ENCODE data around the gene SRP14.
"Not testable (repeated sequence)": the region's sequence is repeated elsewhere in the genome, so short reads cannot be mapped to it uniquely, and the experiment has no call there.

SRP14 gene, protein sequence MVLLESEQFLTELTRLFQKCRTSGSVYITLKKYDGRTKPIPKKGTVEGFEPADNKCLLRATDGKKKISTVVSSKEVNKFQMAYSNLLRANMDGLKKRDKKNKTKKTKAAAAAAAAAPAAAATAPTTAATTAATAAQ

DNA sequence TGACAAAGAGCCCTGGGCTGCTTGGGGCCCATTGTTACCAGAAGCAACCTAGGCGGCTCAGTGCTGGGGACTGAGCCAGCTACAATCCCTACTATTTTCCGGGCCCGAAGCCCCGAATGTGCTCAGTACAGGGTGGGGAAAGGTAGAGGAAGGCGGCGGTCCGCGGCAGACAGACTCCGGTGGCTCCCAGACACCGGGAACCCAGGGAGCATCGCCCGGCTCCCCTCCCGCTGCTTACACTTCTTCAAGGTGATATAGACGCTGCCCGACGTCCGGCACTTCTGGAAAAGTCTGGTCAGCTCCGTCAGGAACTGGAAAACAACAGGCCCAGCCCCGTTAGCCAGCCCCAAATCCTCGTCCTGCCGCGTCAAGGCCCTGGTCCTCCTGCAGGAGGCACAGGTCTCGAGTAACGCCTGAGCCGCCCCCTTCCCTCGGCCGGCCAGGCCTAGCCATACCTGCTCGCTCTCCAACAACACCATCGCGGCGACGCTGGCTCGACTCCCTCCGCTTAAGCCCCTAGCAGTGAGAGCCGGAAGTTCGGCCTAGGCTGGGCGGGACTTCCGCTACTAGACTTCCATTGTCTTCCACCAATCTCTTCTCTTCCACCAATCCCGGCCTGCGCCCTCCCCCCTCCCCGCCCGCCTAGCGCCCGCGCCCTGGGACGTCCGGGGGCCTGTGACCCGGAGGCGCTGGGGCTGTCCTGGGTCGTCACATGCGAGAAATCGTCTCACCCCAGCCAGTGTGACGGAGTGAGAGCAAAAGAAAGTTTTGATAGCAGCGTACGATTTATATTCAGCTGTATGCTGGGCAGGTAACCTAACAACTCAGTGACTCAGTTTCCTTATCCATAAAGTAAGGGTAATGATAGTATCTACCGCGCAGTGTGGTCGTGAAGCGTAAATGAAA lies at the start of gene SRP14:
Gene SRP14, minus strand, starts transcription at position 544 of the 906 bp plus-strand sequence. Its CDS starts 65 bp downstream, at position 479.
- DNase-seq = peak; percentile 97

DNA sequence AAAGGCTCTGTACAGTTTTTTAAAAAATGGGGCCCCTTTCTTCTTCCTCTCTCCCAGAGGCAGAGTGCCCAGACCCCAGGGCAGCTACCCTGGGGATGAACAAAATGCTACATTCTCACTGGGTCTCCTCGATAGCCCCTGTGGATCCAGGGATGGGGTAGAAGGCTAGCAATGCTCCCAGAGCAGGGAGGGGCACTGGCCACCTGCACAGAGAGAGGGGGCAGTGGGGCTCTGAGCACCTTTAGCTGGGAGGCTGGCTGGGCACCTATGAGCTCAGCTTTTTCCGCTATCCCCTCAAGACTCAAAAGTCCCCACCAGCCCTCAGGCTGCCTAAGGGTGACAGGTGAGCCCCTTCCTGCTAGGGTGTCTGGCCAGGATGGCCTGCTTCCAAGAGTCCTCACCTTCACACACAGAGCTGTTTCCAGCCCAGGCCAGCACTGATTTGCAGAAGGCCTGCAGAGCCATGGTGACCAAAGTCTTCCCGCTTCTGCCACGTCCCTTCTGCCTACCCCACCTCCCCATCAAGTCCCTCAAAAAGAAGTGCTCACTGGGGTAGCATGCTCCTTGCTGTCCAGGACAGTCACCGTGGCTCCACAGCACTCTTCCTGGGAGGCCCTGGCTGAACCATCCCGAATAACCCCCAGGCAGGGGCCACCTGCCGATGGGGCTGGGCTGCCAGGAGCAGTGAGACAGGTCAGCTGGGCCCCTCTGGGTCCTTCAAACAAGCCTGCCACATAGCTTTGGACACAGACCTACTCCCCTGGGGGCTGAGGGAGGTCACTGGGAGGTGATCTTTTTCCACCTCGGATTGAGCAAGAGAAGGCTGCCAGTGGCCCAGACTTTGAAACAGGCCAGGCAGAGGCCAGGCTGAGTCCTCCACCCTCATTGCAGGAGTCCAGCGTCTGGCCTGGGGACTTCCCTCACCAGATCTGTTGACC lies 49.3 kb upstream of the SRP14 start:
- no peak for DNase-seq

DNA sequence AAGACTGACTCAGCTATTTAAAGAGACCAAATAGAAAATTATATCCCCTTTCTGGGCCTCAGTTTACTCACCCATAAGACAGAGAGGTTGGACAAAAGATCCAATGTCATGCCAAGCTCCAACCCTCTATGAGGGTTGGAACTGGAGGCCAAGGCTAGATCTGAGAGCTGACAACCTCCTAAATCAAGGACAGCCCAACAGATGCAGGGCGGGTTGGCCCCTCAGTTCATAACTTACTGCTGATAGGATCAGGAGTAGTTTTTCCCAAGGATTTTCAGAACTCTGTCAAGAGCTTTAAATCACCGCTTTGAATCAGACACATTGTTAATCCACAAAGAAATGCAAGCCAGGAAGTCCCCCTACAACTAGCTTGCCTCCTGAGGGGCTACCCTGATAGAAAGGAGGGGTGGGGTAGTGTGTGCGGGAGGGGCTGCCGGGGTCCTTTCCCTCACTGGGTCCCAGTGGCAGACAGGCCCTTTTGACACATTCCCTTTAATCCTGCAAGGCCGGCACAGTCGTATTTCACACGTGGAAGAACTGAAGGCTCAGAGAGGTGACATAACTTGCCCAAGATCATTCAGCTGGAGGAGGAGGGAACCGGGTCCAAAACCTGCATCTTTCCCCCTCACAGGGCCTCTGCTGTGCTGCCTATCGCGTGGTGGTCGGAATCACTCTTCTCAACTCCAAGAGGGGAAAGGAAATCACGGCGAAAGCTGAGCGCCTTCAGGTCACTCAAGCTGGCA lies 48.3 kb upstream of the SRP14 start:
- DNase-seq = no peak

DNA sequence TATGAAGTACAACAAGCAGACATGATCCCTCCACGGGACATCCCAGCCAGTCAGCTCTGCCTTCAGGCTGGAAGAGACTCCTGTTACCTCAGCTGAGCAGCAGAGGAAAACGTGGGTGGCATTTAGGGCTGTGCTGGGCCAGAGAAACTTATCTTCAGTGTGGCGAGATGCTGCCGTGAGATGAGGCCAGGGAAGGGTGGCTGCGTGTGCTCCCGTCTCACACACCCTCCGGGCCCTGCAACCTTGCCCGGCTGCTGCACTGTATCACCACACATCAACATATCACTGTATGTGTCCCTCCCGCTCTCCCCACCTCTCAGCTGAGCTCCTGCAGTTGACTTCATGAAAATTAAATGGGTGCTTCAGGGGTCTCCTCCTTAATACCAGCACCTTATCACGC lies 46.3 kb upstream of the SRP14 start:
- no peak for DNase-seq

DNA sequence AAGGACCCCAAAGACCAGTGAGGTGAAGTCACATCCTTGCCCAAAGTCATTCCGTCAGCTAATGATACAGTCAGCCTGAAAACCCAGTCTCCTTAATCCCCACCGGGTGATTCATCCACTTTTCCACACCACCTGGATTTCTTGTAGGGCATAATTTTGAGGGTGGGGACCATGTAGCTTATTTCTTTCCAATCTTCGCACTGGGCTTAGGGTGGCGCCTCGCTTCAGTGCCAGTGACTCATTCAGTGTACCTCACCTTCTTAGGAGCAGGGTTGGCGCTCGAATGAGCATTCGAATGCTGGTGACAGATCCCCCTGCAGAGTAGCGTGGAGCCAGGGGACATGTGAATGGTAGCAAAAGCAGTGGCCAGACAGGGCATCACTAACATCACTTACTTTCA lies 45.7 kb upstream of the SRP14 start:
- no peak for DNase-seq

DNA sequence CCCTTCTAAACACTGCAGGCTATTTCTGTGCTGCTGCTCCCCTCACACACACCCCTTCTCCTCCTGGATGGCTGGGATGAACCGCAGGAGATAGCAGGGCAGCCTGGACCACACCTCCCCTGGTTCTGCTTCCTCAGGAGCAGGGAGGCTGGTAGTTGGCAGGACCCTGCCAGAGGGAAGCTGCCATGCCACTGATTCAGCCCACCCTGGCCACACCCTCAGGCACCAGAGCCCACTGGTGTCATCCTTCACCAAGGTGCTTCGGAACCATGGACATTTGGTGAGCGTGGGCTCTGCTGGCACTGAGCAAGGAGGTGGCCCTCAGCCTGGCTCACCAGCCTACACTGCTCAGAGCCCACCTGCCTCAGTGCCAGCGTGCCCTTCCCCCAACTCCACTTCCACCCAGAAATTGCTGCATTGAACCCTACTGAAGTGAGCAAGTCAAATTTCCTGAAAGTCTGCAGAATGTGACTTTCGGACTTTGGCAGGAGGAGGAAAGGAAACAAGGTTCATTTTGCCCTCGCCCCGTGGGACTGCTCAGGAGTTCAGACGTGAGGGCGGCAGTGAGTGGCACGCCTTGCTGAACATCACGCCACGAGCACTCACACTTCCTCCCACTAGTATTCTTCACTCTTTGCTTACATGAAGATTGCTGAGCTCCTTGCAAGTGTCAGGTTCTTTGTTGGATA lies 43.4 kb upstream of the SRP14 start:
- DNase-seq = no peak

DNA sequence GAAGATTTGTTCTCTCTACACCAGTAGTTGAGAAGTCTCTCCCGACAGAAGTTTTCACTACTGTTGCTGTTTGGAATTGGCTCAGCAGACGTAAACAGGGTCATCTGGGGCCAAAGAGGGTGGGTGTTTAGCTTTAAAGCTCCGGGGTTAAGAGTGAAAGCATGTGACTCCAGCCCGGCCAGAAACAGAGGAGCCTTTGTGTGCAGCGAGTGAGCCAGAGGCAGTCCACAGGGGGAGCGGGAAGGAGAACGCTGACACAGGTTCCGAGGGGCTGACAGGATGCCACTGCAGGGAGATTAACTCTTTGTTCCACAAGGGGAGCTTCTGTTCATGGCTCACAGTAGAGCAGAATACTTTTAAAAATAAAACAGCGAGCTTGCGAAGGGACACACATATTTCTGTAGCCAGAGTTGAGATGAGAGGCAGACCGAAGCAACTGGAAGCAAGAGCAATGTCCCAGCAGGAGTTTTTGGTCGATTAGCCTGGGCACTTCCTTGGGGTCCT lies 42.8 kb upstream of the SRP14 start:
- peak; percentile 89 for DNase-seq

DNA sequence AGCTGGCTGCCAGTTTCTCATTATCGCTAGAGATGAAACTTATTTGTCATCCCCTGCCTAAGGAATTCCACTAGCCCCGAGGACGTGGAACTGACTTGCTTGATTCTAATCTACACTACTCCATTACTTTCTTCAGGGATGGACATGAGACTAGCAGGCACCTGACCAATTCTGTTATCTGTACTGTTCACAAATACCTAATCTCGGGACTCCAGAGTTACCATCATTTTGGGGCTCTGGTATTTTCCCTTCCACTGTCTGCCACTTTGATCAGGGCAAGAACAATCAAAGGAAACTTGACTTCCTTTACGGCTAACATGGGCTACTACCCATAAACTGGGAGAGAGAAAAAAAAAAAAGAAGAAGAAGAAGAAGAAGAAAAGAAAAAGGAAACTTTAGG lies 41.9 kb upstream of the SRP14 start:
- DNase-seq = no peak

DNA sequence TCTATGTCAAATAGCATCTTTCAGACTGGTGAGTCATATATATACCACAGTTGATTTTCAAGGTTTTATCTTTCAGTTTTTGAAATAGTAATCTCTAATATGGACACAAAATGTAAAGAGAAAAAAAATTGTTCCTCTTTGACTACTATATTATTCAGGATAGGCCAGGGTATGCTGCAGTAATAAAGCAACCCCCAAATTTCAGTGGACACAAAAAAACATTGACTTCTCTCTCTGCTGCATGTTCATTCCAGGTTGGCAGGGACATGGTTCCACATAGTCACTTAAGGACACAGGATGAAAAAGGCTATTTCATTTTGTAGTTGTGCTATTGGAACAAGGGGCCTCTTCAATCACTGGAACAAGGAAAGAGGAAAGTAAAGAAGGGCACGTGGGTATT lies 41.1 kb upstream of the SRP14 start:
- no peak for DNase-seq

DNA sequence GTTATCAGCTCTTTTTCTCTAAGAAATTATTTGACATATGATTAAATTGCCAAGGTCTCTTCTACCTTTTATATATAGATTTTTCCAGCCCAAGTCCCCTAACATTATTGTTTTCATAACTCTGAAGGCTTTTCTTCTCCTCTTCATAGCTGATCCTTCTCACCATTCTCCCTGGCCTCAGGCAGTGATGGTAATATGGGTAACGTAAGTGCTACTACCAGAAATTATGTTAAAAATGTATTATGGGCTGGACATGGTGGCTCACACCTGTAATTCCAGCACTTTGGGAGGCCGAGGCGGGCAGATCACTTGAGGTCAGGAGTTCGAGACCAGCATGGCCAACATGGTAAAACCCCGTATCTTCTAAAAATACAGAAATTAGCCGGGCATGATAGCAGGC lies 40.5 kb upstream of the SRP14 start:
- no peak for DNase-seq

DNA sequence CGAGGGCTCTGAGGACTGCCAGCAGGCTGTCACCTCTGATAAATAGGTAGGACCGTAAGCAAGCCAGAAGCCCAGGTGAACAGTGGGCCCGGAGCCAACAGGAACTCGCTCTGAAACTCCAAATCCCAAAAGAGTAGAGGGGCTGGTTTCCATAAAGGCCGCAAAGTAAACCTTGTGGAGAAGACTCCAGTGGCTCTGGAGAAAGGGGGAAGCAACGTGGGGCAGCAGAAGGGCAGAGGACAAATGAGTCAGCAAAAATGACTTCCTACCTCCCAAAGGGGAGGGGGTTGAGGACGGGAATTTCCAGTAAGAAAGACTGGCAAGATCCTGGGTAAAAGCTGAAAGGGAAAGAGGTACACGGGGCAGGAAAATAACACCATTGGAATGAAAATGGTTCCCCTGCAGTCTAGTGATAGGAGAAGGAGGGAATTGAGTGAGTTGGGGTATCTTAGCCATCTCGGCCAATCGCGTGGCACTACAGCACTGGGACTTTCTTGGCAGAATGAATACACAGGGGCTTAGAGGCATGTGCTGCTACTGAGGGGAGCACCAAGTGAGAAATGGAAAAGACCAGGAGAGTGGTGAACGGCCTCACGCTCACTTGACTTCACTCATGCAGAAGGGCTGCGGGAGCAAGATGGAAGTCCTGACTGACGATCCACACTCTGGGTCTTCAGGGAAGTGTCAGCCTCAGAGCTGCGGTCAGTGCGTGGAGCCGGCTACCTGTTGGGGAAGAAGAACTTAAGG lies 36.5 kb upstream of the SRP14 start:
- no peak for DNase-seq

DNA sequence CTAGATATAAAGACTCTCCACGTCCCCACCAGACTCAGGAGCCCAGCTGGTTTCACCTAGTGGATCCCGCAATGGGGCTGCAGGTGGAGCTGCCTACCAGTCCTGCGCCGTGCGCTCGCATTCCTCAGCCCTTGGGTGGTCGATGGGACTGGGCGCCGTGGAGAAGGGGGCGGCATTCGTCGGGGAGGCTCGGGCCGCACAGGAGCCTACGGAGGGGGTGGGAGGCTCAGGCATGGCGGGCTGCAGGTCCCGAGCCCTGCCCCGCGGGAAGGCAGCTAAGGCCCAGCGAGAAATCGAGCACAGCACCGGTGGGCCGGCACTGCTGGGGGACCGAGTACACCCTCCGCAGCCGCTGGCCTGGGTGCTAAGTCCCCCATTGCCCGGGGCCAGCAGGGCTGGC lies 35.7 kb upstream of the SRP14 start:
- DNase-seq = not testable (repeated sequence)

DNA sequence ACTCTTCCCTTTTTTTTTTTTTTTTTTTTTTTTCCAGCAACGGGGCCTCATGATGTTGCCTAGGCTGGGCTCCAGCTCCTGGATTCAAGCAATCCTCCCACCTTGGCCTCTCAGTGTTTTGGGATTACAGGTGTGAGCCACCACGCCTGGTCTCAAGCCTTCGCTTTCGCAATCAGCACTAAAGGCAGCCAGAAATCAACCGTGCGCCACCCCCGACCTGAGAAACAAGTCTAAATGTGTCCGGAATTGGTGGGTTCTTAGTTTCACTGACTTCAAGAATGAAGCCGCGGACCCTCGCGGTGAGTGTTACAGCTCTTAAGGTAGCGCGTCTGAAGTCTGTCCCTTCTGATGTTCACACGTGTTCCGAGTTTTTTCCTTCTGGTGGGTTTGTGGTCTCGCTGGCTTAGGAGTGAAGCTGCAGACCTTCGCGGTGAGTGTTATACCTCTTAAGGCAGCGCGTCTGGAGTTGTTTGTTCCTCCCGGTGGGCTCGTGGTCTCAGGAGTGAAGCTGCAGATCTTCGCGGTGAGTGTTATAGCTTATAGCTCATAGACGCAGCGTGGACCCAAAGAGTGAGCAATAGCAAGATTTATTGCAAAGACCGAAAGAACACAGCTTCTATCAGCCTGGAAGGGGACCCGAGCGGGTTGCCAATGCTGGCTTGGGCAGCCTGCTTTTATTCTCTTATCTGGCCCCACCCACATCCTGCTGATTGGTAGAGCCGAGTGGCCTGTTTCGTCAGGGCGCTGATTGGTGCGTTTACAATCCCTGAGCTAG lies 34.9 kb upstream of the SRP14 start:
- DNase-seq = not testable (repeated sequence)

DNA sequence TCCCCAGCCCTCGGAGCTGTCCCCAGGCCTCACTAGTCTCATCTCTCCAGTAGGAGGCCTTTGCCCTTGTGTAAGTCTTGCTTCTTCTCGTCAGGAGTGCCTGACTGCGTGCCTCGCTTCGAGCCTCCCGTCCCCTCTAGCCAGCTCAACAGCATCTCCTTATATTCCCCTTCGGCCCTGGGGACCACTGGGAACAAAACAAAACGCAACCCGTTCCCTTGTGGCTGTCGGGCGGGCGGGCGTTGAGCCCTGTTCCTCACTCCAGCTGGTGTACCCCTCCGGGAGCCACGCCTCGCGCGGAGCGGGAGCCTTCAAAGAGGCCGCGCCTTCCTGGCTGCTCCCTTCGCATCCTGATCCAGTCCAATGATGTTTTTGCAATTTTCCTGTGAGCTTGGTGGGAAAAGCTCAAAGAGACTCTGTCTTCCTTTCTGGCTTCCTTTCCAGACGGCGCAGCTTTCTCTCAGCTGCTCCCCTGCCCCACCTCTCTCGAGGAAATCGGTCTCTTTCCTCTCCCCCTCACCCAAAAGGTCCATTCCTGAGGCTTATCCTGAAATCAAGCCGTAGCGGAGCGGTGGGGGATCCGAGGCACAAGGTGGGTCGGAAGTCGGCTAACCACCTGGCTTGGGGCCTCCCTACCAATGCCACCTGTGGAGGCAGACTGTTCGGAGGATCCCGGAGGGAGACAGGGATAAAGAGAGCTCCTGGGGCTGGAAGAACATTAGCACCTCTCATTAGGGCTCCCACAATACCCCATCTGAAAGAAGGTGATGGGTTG lies 33.4 kb upstream of the SRP14 start:
- peak; percentile 69 for DNase-seq

DNA sequence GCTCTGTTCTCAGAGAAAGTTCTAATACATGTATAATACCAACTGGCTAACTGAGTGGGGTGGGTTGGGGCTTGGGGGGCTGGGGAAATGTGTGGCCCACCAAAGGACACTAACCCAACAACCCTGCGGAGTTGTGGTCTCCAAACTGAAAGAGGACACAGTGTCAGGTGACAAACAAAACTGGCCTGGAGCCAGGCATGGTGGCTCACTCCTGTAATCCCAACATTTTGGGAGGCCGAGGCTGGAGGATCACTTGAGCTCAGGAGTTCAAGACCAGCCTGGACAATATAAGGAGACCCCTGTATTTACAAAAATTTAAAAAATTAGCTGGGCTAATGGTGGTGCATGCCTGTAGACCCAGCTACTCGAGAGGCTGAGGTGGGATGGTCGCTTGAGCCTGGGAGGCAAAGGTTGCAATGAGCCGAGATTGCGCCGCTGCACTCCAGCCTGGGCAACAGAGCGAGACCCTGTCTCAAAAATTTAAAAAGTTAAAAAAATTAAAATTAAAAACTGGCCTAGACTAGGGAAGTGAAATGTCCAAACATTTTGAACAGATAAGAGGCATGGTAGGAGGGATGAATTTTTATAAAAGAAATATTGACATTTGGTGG lies 31.7 kb upstream of the SRP14 start:
- no peak for DNase-seq

DNA sequence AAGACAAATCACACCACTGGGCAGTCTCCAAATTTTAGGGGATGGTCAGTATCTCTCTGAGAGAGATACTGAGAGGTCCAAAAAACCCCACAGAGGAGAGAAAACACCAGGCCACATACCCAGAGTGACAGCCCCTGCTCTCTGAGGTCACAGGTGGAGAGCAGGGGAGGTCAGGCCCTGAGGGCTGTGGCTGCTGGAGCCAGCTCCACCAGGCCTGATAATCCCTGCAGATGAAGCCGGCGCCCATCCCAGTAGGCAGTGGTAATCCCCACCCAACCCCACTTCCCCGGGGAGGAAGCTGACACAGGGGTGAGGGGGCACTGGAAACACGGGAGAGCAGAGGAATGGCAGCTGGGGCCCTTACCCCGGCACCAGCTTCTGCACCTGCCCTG lies 31.2 kb upstream of the SRP14 start:
- no peak for DNase-seq

DNA sequence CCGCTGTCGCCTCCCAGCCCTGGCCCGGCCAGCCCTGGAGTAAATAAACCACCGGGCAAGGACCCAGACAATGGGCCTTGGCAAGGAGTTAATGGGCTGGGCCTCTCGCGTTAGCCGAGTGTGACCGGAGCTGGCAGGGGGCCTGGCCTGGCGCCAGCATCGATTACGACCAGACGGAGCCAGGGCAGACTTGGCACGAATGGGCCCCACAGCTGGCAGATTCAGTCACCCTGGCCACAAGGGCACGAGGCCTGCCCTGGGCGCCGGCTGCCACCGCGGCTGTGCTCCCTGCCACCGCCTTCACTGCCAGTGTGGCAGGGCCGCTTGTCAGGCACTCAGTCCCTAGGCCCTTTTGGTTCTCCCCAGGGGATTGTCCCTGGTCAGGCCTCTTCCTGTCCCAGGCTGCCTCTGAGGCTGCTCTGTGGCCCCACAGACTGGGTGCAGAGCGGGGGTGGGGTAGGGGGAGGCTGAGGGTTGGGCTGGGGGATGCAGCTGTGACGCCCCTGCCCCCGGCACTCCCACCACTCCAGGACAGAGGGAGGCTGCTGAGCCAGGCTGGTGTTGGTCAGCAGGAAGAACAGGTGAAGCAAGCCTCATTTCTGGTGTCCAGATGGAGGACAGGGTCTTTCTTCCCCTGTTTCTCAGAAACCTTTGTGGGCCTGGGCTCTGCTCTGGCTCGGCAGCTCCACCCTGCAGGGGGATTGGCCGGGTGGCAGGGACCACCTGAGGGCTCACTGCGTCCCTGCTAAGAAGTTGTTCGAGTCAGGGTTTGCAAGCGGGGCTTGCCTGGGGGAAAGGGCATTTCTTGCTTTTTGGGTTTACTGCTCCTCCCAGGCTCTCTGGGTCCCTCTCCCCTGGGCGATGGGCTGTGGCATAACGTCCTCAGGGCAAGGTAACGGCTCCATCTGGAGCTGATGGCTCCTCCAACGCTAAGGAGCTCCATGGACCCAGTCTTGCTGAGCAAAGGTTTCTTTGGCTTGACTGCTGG lies 30.5 kb upstream of the SRP14 start:
- DNase-seq = peak; percentile 90
